Left hindlimb (tissue), 1 donor: Measurements from ENCODE around the gene RUFY4.
"Not testable (repeated sequence)": the region's sequence is repeated elsewhere in the genome, so short reads cannot be mapped to it uniquely, and the experiment has no call there.

Source experiments
- DNase-seq: peaks from one replicate; pipeline ENCODE4 v3.0.0-alpha.2; 2018

RUFY4 gene

GRCh38 chr2:218089259-218089658, 20.2 kb downstream of the RUFY4 start:
- DNase-seq, result no peak

GRCh38 chr2:218091746-218092145, 22.7 kb downstream of the RUFY4 start:
- no peak for DNase-seq

GRCh38 chr2:218093879-218094278, 24.8 kb downstream of the RUFY4 start:
- DNase-seq, result no peak

- DNase-seq, result no peak
Observed at GRCh38 chr2:218095853-218096252, 26.8 kb downstream of the RUFY4 start.

GRCh38 chr2:218097975-218098374, 28.9 kb downstream of the RUFY4 start:
- no peak for DNase-seq

GRCh38 chr2:218108834-218109233, 39.8 kb downstream of the RUFY4 start:
- not testable (repeated sequence) for DNase-seq

- not testable (repeated sequence) for DNase-seq
Observed at GRCh38 chr2:218121789-218122188, 52.7 kb downstream of the RUFY4 start.

GRCh38 chr2:218122286-218122685, 53.2 kb downstream of the RUFY4 start:
- not testable (repeated sequence) for DNase-seq

- DNase-seq, result no peak
Observed at GRCh38 chr2:218123986-218124385, 54.9 kb downstream of the RUFY4 start.

GRCh38 chr2:218125095-218125494, 56.0 kb downstream of the RUFY4 start:
- no peak for DNase-seq

- no peak for DNase-seq
Observed at GRCh38 chr2:218125626-218126080, 56.6 kb downstream of the RUFY4 start, which contains the start of gene CXCR2. TSS of gene CXCR2 (plus strand) at chr2:218126028. CDS start at chr2:218134802, 8,774 bp downstream.

GRCh38 chr2:218127929-218128455, 58.9 kb downstream of the RUFY4 start:
- no peak for DNase-seq

GRCh38 chr2:218128781-218129457, 59.9 kb downstream of the RUFY4 start:
- no peak for DNase-seq

- DNase-seq, result no peak
Observed at GRCh38 chr2:218129458-218130135, 60.5 kb downstream of the RUFY4 start.

GRCh38 chr2:218130377-218130776, 61.3 kb downstream of the RUFY4 start:
- no peak for DNase-seq

- DNase-seq, result no peak
Observed at GRCh38 chr2:218130822-218131221, 61.8 kb downstream of the RUFY4 start.

GRCh38 chr2:218137514-218137913, 68.5 kb downstream of the RUFY4 start:
- no peak for DNase-seq

GRCh38 chr2:218138047-218138446, 69.0 kb downstream of the RUFY4 start:
- no peak for DNase-seq
